Motor neuron (in vitro differentiated cells): Measurements from ENCODE around the gene ELP1. TPM values are rescaled to one million over a fixed set of nuclear protein-coding genes. Genes with fewer than 3 reads are reported as not detected.

ENCODE experiments used
- ATAC-seq, 8 experiments: fragments of 200-7000 bp; cut with Tn5 transposase; replicated peaks in 6 of 8; 2 replicates each; pipeline ENCODE4 v1.8.0; 2021; ENCODE audit warnings: mild to moderate bottlenecking in 8 of 8, moderate library complexity in 8 of 8
- H3K27ac ChIP-seq, 2 donors: fragments of 250-450 bp; sonication (Bioruptor Pico); 2 replicates each; pipeline ENCODE4 v1.9.0; 2021; ENCODE audit warnings: antibody characterized with exemption in 2 of 2, mild to moderate bottlenecking in 2 of 2, moderate library complexity in 1 of 2
- H3K4me1 ChIP-seq, 2 donors: fragments of 250-450 bp; sonication (Bioruptor Pico); replicated peaks in 1 of 2; 2 replicates each; pipeline ENCODE4 v1.6.1; 2021; ENCODE audit warnings: antibody characterized with exemption in 2 of 2, mild to moderate bottlenecking in 2 of 2, moderate library complexity in 1 of 2
- H3K4me3 ChIP-seq, 5 donors: fragments of 250-450 bp; sonication (Bioruptor Pico); 2 replicates each; pipeline ENCODE4 v1.9.0; 2021; ENCODE audit warnings: antibody characterized with exemption in 5 of 5, mild to moderate bottlenecking in 5 of 5, moderate library complexity in 4 of 5
- WGBS, 10 experiments: fragments of 450-650 bp; shearing (Covaris generic); methylation state at CpG; one replicate each; pipeline ENCODE4 v1.0.0; 2022; 5-methylcytosine and 5-hydroxymethylcytosine counted together
- in situ Hi-C, 9 experiments: fragments of 400-800 bp; cut with MboI; loops; one replicate each; pipeline ENCODE4 v1.15.0; 2021; ENCODE audit warnings: low sequenced_read_pairs in 9 of 9, low pct_unique_long_range_greater_than_20kb in 2 of 9; ENCODE audit not compliant: unreplicated experiment in 9 of 9
- total RNA-seq, 8 experiments: library from RNA; unstranded; fragments of 300-600 nt; gene quantifications; 2 replicates each; pipeline versions ENCODE4 v1.2.3 to v1.2.4, GENCODE V29; 2022

Gene ELP1
- total RNA-seq, 8 experiments from 2014 or later, result 22.8 to 50.4 (median 36.2) TPM

GRCh38 chr9:108836781-108837180, 97.1 kb downstream of the ELP1 start:
- Histone ChIP-seq H3K4me3 (no peak overlapping the region), H3K4me1 (no peaks in the 10 kb centered on the region), H3K27ac (no peak overlapping the region)
- WGBS, 10 experiments, result 43 to 94% (median 73%) methylated on average over 1 to 4 of the region's 5 CpGs; no CpG with 5 or more reads in 3 of the 10 experiments
- ATAC-seq, result no peak
- in situ Hi-C loops, result no loop called here

GRCh38 chr9:108836319-108836718, 97.6 kb downstream of the ELP1 start:
- H3K4me3 ChIP-seq, result no peak overlapping the region
- no peaks in the 10 kb centered on the region for H3K4me1 ChIP-seq
- WGBS, 10 experiments, result 82 to 100% (median 93%) methylated on average over 2 to 7 of the region's 9 CpGs; no CpG with 5 or more reads in 3 of the 10 experiments
- no peak for ATAC-seq
- no peak overlapping the region for H3K27ac ChIP-seq
- in situ Hi-C loops, result no loop called here

- WGBS, 10 experiments, result 0 to 100% (median 65%) methylated on average over 1 to 6 of the region's 7 CpGs
- Histone ChIP-seq H3K4me3 (no peak overlapping the region), H3K4me1 (no peaks in the 10 kb centered on the region), H3K27ac (no peak overlapping the region)
- in situ Hi-C loops, result no loop called here
- ATAC-seq, result peak in 2 of 8 experiments; percentile 23 to 40
Observed at GRCh38 chr9:108835831-108836230, 98.1 kb downstream of the ELP1 start.

- WGBS, 10 experiments, result 0 to 81% (median 48%) methylated on average over 1 to 4 of the region's 4 CpGs; no CpG with 5 or more reads in 2 of the 10 experiments
- in situ Hi-C loops, result no loop called here
Observed at GRCh38 chr9:108834959-108835665, 98.8 kb downstream of the ELP1 start.

GRCh38 chr9:108832179-108832500, 101.8 kb downstream of the ELP1 start:
- ATAC-seq, result no peak
- no peak overlapping the region for H3K4me3 ChIP-seq
- in situ Hi-C loops, result no loop called here
- no peaks in the 10 kb centered on the region for H3K4me1 ChIP-seq
- H3K27ac ChIP-seq, result no peak overlapping the region
- 90 to 92% methylated on average over 2 to 3 of the region's 3 CpGs; no CpG with 5 or more reads in 8 of the 10 experiments for whole genome bisulfite sequencing, 10 experiments

More at GRCh38 chr9:108834959-108835665, 98.8 kb downstream of the ELP1 start:
- Histone ChIP-seq H3K4me3 (no peak overlapping the region), H3K27ac (no peak overlapping the region), H3K4me1 (no peaks in the 10 kb centered on the region)
- ATAC-seq, result peak in 1 of 8 experiments; percentile 13

- in situ Hi-C loops, result no loop called here
- Histone ChIP-seq H3K4me1 (no peaks in the 10 kb centered on the region), H3K4me3 (no peak overlapping the region), H3K27ac (no peak overlapping the region)
- WGBS, 10 experiments, result 33 to 100% (median 88%) methylated on average over 1 of the region's 1 CpG; no CpG with 5 or more reads in 4 of the 10 experiments
- ATAC-seq, result peak in 3 of 8 experiments; percentile 83 to 92 (median 84)
Observed at GRCh38 chr9:108831496-108832178, 102.3 kb downstream of the ELP1 start.

- WGBS, 10 experiments, result 40 to 100% (median 84%) methylated on average over 1 to 2 of the region's 2 CpGs; no CpG with 5 or more reads in 2 of the 10 experiments
- peak in 1 of 8 experiments; percentile 31 for ATAC-seq
- no peak overlapping the region for H3K27ac ChIP-seq
- no peaks in the 10 kb centered on the region for H3K4me1 ChIP-seq
- no peak overlapping the region for H3K4me3 ChIP-seq
- in situ Hi-C loops, result no loop called here
Observed at GRCh38 chr9:108830272-108830671, 103.7 kb downstream of the ELP1 start.

- 10 to 90% (median 72%) methylated on average over 1 to 2 of the region's 3 CpGs; no CpG with 5 or more reads in 2 of the 10 experiments for WGBS, 10 experiments
- no peak overlapping the region for H3K4me3 ChIP-seq
- no peak overlapping the region for H3K27ac ChIP-seq
- ATAC-seq, result no peak
- in situ Hi-C loops, result no loop called here
- H3K4me1 ChIP-seq, result no peaks in the 10 kb centered on the region
Observed at GRCh38 chr9:108823829-108824228, 110.1 kb downstream of the ELP1 start.

Other genes starting within 250 kb of the ELP1 start
- gene ACTL7B, start 78.1 kb downstream of the ELP1 start, total RNA-seq, result under 1 TPM in 7 of 8 experiments, not detected in 1; 0.05 to 0.57 (median 0.20) TPM
- under 1 TPM in 7 of 8 experiments, not detected in 1; 0.05 to 0.73 (median 0.25) TPM for gene ACTL7A, start 71.9 kb downstream of the ELP1 start, total RNA-seq
- 10 to 100 TPM in 7 of 8 experiments, 1 to 10 TPM in 1; 9.8 to 23.4 (median 15.4) TPM for gene ABITRAM, start 276 bp upstream of the ELP1 start, total RNA-seq
- gene CTNNAL1, start 79.4 kb upstream of the ELP1 start, total RNA-seq, result 10 to 100 TPM; 16.3 to 34.7 (median 19.5) TPM
- gene TMEM245, start 185.8 kb upstream of the ELP1 start, total RNA-seq, result 10 to 100 TPM; 18.1 to 53.1 (median 30.7) TPM
- gene FRRS1L, start 233.1 kb upstream of the ELP1 start, total RNA-seq, result 10 to 100 TPM in 5 of 8 experiments, under 1 TPM in 3; 0.31 to 20.0 (median 15.7) TPM